CD4-positive, alpha-beta T cell treated with Interleukin-21 for 1 hour (primary cell): ENCODE results near the gene NPHP4.

Experiments
- DNase-seq: peaks from one replicate; pipeline ENCODE4 v3.0.0-alpha.2; 2020

Gene NPHP4

GRCh38 chr1:5844442-5844841 is 147.8 kb downstream of the NPHP4 start:
- no peak for DNase-seq

GRCh38 chr1:5843521-5844096 is 148.6 kb downstream of the NPHP4 start:
- DNase-seq, result no peak

- no peak for DNase-seq
Observed at GRCh38 chr1:5842679-5843078, 149.5 kb downstream of the NPHP4 start.

- DNase-seq, result no peak
Observed at GRCh38 chr1:5840551-5841001, 151.6 kb downstream of the NPHP4 start.

- no peak for DNase-seq
Observed at GRCh38 chr1:5839881-5840550, 152.2 kb downstream of the NPHP4 start.

- DNase-seq, result no peak
Observed at GRCh38 chr1:5839161-5839880, 152.9 kb downstream of the NPHP4 start.

GRCh38 chr1:5837976-5838653 is 154.1 kb downstream of the NPHP4 start:
- no peak for DNase-seq

- no peak for DNase-seq
Observed at GRCh38 chr1:5836776-5837440, 155.3 kb downstream of the NPHP4 start.

GRCh38 chr1:5835179-5835562 is 157.1 kb downstream of the NPHP4 start:
- no peak for DNase-seq

GRCh38 chr1:5834477-5835178 is 157.6 kb downstream of the NPHP4 start:
- no peak for DNase-seq

GRCh38 chr1:5833911-5834310 is 158.3 kb downstream of the NPHP4 start:
- DNase-seq, result no peak

- DNase-seq, result no peak
Observed at GRCh38 chr1:5832916-5833895, 159.0 kb downstream of the NPHP4 start.

GRCh38 chr1:5831600-5832335 is 160.5 kb downstream of the NPHP4 start:
- DNase-seq, result no peak

- DNase-seq, result no peak
Observed at GRCh38 chr1:5830771-5831599, 161.2 kb downstream of the NPHP4 start.

- no peak for DNase-seq
Observed at GRCh38 chr1:5829414-5829813, 162.8 kb downstream of the NPHP4 start.

- DNase-seq, result no peak
Observed at GRCh38 chr1:5828308-5828935, 163.8 kb downstream of the NPHP4 start.

GRCh38 chr1:5827516-5827915 is 164.7 kb downstream of the NPHP4 start:
- DNase-seq, result no peak

GRCh38 chr1:5826601-5827000 is 165.6 kb downstream of the NPHP4 start:
- DNase-seq, result no peak

- no peak for DNase-seq
Observed at GRCh38 chr1:5822726-5823125, 169.5 kb downstream of the NPHP4 start.
